GM20000 (cell line): Measurements from ENCODE around the gene ECT2L.

Source experiments
- DNase-seq: peaks from one replicate; pipeline ENCODE4 v3.0.0; 2012; ENCODE audit warnings: low spot score
- CTCF ChIP-seq: IDR thresholded peaks from 2 replicates; pipeline ENCODE4 v1.5.1; 2012; ENCODE audit warnings: mild to moderate bottlenecking, control low read depth; ENCODE audit errors: extremely low read depth, missing control alignments

Gene ECT2L, protein sequence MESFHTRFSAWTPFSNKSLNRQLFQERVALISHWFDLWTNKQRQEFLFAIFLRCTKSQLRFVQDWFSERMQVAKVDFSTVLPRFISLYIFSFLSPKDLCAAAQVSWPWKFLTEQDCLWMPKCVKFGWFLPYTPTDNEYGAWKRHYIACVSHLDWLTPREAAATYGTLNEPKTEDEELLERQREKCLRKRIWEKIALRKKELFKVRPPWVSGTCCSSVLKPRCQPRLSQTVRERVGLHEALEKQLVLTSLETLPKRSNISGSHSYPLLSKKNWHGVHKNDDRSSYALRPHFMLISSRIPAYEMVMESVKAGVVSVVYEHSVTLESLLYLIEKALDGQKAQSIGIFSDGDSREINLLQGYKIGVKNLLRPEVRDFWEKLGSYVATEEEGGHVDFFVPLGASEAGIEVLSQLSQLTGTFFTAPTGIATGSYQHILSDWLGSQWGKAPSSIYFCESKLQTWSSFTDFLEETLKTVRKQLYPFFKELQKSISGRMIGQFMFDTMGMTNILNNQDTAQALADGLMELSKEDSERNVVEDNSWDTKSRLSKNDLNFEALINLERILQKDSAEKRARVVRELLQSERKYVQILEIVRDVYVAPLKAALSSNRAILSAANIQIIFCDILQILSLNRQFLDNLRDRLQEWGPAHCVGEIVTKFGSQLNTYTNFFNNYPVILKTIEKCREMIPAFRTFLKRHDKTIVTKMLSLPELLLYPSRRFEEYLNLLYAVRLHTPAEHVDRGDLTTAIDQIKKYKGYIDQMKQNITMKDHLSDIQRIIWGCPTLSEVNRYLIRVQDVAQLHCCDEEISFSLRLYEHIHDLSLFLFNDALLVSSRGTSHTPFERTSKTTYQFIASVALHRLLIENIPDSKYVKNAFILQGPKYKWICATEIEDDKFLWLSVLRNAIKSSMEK

GRCh38 chr6:138795809-138796603 lies at the start of gene ECT2L:
Gene ECT2L (plus strand): TSS chr6:138796087. CDS start chr6:138813275, 17,188 bp downstream.
- TF ChIP-seq CTCF, result no peak
- no peak for DNase-seq

DNA sequence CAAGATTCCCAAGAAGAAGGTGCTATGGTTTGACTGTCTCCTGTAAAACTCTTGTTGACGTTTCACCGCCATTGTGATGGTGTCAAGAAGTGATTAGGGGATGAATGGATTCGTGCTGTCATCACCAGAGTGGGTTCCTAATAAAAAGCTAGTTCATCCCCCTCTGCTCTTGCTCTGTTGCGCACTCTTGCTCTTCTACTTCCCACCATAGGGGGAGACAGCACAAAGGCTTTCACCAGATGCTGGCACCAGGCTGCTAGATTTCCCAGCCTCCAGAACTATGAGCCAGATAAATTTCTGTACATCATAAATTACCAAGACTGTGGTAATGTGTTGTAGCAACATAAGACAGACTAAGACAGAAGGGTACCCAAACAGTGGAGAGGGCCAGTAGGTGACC lies 43.9 kb upstream of the ECT2L start:
- no peak for DNase-seq
- TF ChIP-seq CTCF, result no peak

DNA sequence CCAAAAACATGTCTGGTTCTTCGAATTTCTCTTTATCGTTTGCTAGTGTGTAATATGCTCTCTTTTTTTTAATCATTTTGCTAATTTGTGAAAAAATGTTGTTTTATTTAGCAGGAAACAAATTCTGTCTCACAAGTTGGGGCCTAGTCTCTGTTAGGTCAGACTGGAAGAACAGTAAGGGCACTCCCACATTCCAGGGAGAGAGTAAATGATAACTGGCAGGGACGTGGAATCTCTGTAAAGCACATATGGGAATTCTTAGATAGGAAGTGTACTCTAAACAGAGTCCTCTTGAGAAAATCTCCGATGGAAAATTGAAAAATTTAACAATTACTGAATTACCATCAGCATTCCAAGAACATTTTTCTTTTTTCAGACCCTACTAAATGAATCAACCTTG lies 38.8 kb upstream of the ECT2L start:
- no peak for TF ChIP-seq CTCF
- DNase-seq, result no peak

- peak; percentile 47 for DNase-seq
- TF ChIP-seq CTCF, result peak; percentile 48
These were observed 29.8 kb upstream of the ECT2L start for GRCh38 chr6:138765896-138766655.

DNA sequence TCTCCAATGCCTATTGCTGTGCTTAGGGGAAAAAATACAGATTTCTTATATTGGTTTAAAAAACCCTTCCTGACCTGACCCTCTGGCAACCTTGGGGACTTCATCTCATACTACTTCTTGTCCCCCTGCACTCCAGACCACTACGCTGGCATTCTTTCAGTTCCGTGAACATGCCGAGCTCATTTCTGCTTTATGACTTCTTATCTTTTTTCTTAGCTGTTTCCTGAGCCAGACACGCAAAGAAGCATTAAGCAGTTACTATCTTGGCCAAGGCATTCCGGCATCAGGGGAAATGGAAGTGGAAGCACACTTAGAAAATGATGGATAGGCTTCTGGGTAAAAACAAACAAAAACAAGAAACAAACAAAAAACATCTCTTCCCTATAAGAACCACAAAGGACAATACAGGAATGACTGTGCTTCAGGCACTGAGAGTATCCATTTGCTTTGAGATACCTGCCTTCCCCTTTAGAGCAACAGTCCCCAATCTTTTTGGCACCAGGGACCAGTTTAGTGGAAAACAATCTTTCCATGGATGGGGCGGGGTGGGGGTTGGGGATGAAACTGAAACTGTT lies 26.7 kb upstream of the ECT2L start:
- no peak for DNase-seq
- no peak for TF ChIP-seq CTCF

GRCh38 chr6:138772596-138773176 lies 23.2 kb upstream of the ECT2L start:
- no peak for DNase-seq
- TF ChIP-seq CTCF, result no peak
